IMR-90 (cell line): Measurements from ENCODE around the gene PGPEP1. TPM values are rescaled to one million over a fixed set of nuclear protein-coding genes. Genes with fewer than 3 reads are reported as not detected.
A peak's percentile ranks its signal among the peaks of the same experiment; 100 is the strongest.

ENCODE experiments used
- ATAC-seq: fragments of 200-7000 bp; cut with Tn5 transposase; 2 replicates; pipeline ENCODE4 v1.9.1; 2020; ENCODE audit warnings: low read depth, mild to moderate bottlenecking, moderate library complexity
- BruUV-seq: library from RNA; stranded (reverse); fragments of 400-500 nt; replicated peaks from 2 replicates; lab custom pipeline; 2021; lab: Mats Ljungman, UMichigan
- CTCF ChIA-PET: fragments of 300-600 bp; formaldehyde crosslinking; extraction: SDS; loops from one replicate; lab custom pipeline; 2021; ENCODE audit warnings: antibody characterized with exemption; lab: Yijun Ruan, JAX
- POLR2A ChIA-PET: fragments of 300-600 bp; sonication (Branson Sonifier 250); formaldehyde crosslinking; loops from one replicate; lab custom pipeline; 2022; ENCODE audit warnings: antibody characterized with exemption; ENCODE audit not compliant: unreplicated experiment; lab: Charles Lee
- DNase-seq: peaks from one replicate; pipeline ENCODE4 v3.0.0; 2013
- H2AFZ ChIP-seq: replicated peaks from 2 replicates; pipeline ENCODE3; 2013; ENCODE audit warnings: low read length, mild to moderate bottlenecking; ENCODE audit not compliant: poor library complexity
- H2AK5ac ChIP-seq: 2 replicates; pipeline ENCODE4 v1.6.1; 2013; ENCODE audit warnings: low read depth, low read length, inconsistent platforms
- H2AK9ac ChIP-seq: replicated peaks from 2 replicates; pipeline ENCODE3; 2013; ENCODE audit warnings: mild to moderate bottlenecking, low read depth, low read length, moderate library complexity; ENCODE audit not compliant: poor library complexity
- H2BK120ac ChIP-seq: 2 replicates; pipeline ENCODE4 v1.6.1; 2013; ENCODE audit warnings: low read depth, low read length, inconsistent platforms
- H2BK15ac ChIP-seq: 3 replicates; pipeline ENCODE4 v1.6.1; 2013; ENCODE audit warnings: low read depth, low read length, inconsistent platforms
- H2BK20ac ChIP-seq: 2 replicates; pipeline ENCODE4 v1.6.1; 2013; ENCODE audit warnings: low read depth, mild to moderate bottlenecking, inconsistent platforms, low read length, moderate library complexity
- H2BK5ac ChIP-seq: 2 replicates; pipeline ENCODE4 v1.6.1; 2013; ENCODE audit warnings: mild to moderate bottlenecking, low read depth, low read length, inconsistent platforms; ENCODE audit not compliant: poor library complexity, severe bottlenecking
- H3K14ac ChIP-seq: replicated peaks from 2 replicates; pipeline ENCODE4 v1.6.1; 2013; ENCODE audit warnings: low read depth, low read length, inconsistent platforms
- H3K18ac ChIP-seq: 2 replicates; pipeline ENCODE4 v1.6.1; 2013; ENCODE audit warnings: low read depth, low read length, control low read depth
- H3K23ac ChIP-seq: 2 replicates; pipeline ENCODE4 v1.6.1; 2013; ENCODE audit warnings: low read depth, low read length, inconsistent platforms
- H3K27ac ChIP-seq: 2 replicates; pipeline ENCODE4 v1.5.1; 2013; ENCODE audit warnings: mild to moderate bottlenecking, control low read depth, low read length; ENCODE audit not compliant: insufficient read depth
- H3K27me3 ChIP-seq: 2 replicates; pipeline ENCODE4 v1.6.1; 2013; ENCODE audit warnings: low read length; ENCODE audit not compliant: control insufficient read depth, insufficient read depth
- H3K36me3 ChIP-seq: 2 replicates; pipeline ENCODE4 v1.6.1; 2013; ENCODE audit warnings: low read length, mixed read lengths; ENCODE audit not compliant: control insufficient read depth, insufficient read depth
- H3K4ac ChIP-seq: 2 replicates; pipeline ENCODE4 v1.6.1; 2013; ENCODE audit warnings: low read depth, low read length, inconsistent platforms
- H3K4me1 ChIP-seq: 2 replicates; pipeline ENCODE4 v1.6.1; 2013; ENCODE audit warnings: low read length, mixed read lengths; ENCODE audit not compliant: control insufficient read depth, insufficient read depth
- H3K4me2 ChIP-seq: 2 replicates; pipeline ENCODE4 v1.6.1; 2013; ENCODE audit warnings: low read depth, mild to moderate bottlenecking, control low read depth, low read length, moderate library complexity
- H3K4me3 ChIP-seq: 2 replicates; pipeline ENCODE4 v1.5.1; 2013; ENCODE audit warnings: low read depth, mild to moderate bottlenecking, control low read depth, low read length, moderate library complexity; ENCODE audit not compliant: insufficient read depth
- H3K56ac ChIP-seq: 2 replicates; pipeline ENCODE4 v1.6.1; 2013; ENCODE audit warnings: low read length, inconsistent platforms; ENCODE audit not compliant: insufficient read depth; ENCODE audit errors: extremely low read depth
- H3K79me1 ChIP-seq, 2 experiments: 2 replicates each; pipeline ENCODE4 v1.6.1; 2013; ENCODE audit warnings: low read length in 2 of 2, inconsistent platforms in 1 of 2, low read depth in 1 of 2
- H3K9ac ChIP-seq: 2 replicates; pipeline ENCODE4 v1.6.1; 2013; ENCODE audit warnings: low read depth, low read length, control low read depth
- H3K9me1 ChIP-seq: 2 replicates; pipeline ENCODE4 v1.6.1; 2013; ENCODE audit warnings: low read length, inconsistent platforms; ENCODE audit not compliant: insufficient read depth
- H3K9me3 ChIP-seq: 2 replicates; pipeline ENCODE4 v1.6.1; 2013; ENCODE audit warnings: low read length; ENCODE audit not compliant: control insufficient read depth, insufficient read depth
- H4K20me1 ChIP-seq: 2 replicates; pipeline ENCODE4 v1.6.1; 2013; ENCODE audit warnings: low read length, inconsistent platforms; ENCODE audit not compliant: insufficient read depth
- H4K5ac ChIP-seq: 2 replicates; pipeline ENCODE4 v1.6.1; 2013; ENCODE audit warnings: mild to moderate bottlenecking, low read depth, low read length, control low read depth
- H4K8ac ChIP-seq, 2 experiments: 2 replicates each; pipeline ENCODE4 v1.6.1; 2013; ENCODE audit warnings: low read depth in 2 of 2, low read length in 2 of 2, control low read depth in 1 of 2, inconsistent platforms in 1 of 2
- H4K91ac ChIP-seq: 2 replicates; pipeline ENCODE4 v1.6.1; 2013; ENCODE audit warnings: low read depth, low read length, inconsistent platforms; ENCODE audit not compliant: insufficient read depth
- CEBPB ChIP-seq: IDR thresholded peaks from 2 replicates; pipeline ENCODE4 v1.6.1; 2012; ENCODE audit warnings: low read depth, low read length, improper control_type of control experiment
- CHD1 ChIP-seq: IDR thresholded peaks from 2 replicates; pipeline ENCODE4 v1.6.1; 2012; ENCODE audit warnings: low read depth, low read length, improper control_type of control experiment
- CTCF ChIP-seq: conservative IDR thresholded peaks from 2 replicates; pipeline ENCODE4 v1.5.1; 2012; ENCODE audit warnings: mild to moderate bottlenecking, low read depth, low read length, improper control_type of control experiment
- MAFK ChIP-seq: IDR thresholded peaks from 2 replicates; pipeline ENCODE4 v1.6.1; 2012; ENCODE audit warnings: low read depth, low read length, improper control_type of control experiment
- MAZ ChIP-seq: IDR thresholded peaks from 2 replicates; pipeline ENCODE4 v1.6.1; 2012; ENCODE audit warnings: low read depth, mild to moderate bottlenecking, low read length, improper control_type of control experiment, moderate library complexity, borderline replicate concordance
- MXI1 ChIP-seq: IDR thresholded peaks from 2 replicates; pipeline ENCODE4 v1.6.1; 2012; ENCODE audit warnings: low read depth, mild to moderate bottlenecking, low read length, moderate library complexity, borderline replicate concordance
- NFE2L2 ChIP-seq: fragments of 150-350 bp; IDR thresholded peaks from 2 replicates; pipeline ENCODE4 v1.6.1; 2016; ENCODE audit warnings: low read depth, mild to moderate bottlenecking, low read length
- RCOR1 ChIP-seq: IDR thresholded peaks from 2 replicates; pipeline ENCODE4 v1.6.1; 2012; ENCODE audit warnings: mild to moderate bottlenecking, low read length, improper control_type of control experiment; ENCODE audit not compliant: insufficient replicate concordance
- RFX5 ChIP-seq: IDR thresholded peaks from 2 replicates; pipeline ENCODE4 v1.8.0; 2012; ENCODE audit warnings: low read depth, mild to moderate bottlenecking, low read length, moderate library complexity
- SMC3 ChIP-seq: fragments of 150-350 bp; IDR thresholded peaks from 2 replicates; pipeline ENCODE4 v1.6.1; 2016; ENCODE audit warnings: low read depth, mild to moderate bottlenecking, antibody characterized with exemption, low read length, moderate library complexity
- WGBS, 2 experiments: methylation state at CpG; one replicate each; pipeline versions ENCODE4 v1.1.5 to v1.1.7; 2013; ENCODE audit warnings: missing lambda C conversion rate in 2 of 2; ENCODE audit not compliant: insufficient read length in 1 of 2; ENCODE audit errors: extremely low coverage in 2 of 2; 5-methylcytosine and 5-hydroxymethylcytosine counted together
- dilution Hi-C: fragments of 300-500 bp; cut with HindIII; formaldehyde crosslinking; loops from one replicate; pipeline ENCODE4 v1.14.3; 2018; ENCODE audit warnings: low sequenced_read_pairs; ENCODE audit not compliant: unreplicated experiment
- in situ Hi-C: fragments of 300-500 bp; cut with MboI; formaldehyde crosslinking; loops from 3 replicates; pipeline ENCODE4 v1.14.3; 2019; ENCODE audit warnings: low sequenced_read_pairs, inconsistent platforms, mixed read lengths
- intact Hi-C: fragments of 100-400 bp; cut with micrococcal nuclease; formaldehyde crosslinking; loops from 2 replicates; pipeline ENCODE4 v1.10.0; 2022
- polyA plus RNA-seq, 3 experiments: library from polyadenylated mRNA; depleted of rRNA; stranded (reverse); fragments of >200 nt; gene quantifications; 2 replicates each; pipeline ENCODE4 v1.2.3, GENCODE V29; 2012; ENCODE audit warnings: low replicate concordance in 1 of 3
- total RNA-seq: library from RNA; depleted of rRNA; stranded (reverse); fragments of >200 nt; gene quantifications from 2 replicates; pipeline ENCODE4 v1.2.3, GENCODE V29; 2012

Gene PGPEP1
- total and polyA plus RNA-seq, 2 of the 4 experiments (the other 2 are of a cell fraction): 11.8 to 14.3 TPM

GRCh38 chr19:18364826-18365528 lies 24.6 kb downstream of the PGPEP1 start (continued):
- TF ChIP-seq MAZ (peak; percentile 52; the same call in 1 of the 2 replicates), NFE2L2 (no peak)

- peaks cover 0 to 28% of the 10 kb centered on the region in 2 experiments; a peak in 2 of 4 replicates for H3K79me1 ChIP-seq
- H3K9me1 ChIP-seq: peaks cover 9% of the 10 kb centered on the region
- H2BK15ac ChIP-seq: peak overlapping the region; percentile 6; the same call in 2 of the 3 replicates
- peak overlapping the region; percentile 95 for H3K18ac ChIP-seq
- H3K4ac ChIP-seq: peak overlapping the region; percentile 98
- H3K9me3 ChIP-seq: no peaks in the 10 kb centered on the region
- peaks cover 13% of the 10 kb centered on the region for H3K36me3 ChIP-seq
- H4K91ac ChIP-seq: peak overlapping the region; percentile 93
- no peaks in the 10 kb centered on the region for H4K20me1 ChIP-seq
- no peak overlapping the region for H3K4me2 ChIP-seq
- no peaks in the 10 kb centered on the region for H3K27me3 ChIP-seq
- no peak overlapping the region for H3K4me3 ChIP-seq
- ChIA-PET CTCF (interaction anchor here (1.1 kb wide), 1 partner anchor 14 kb away, joined by 3 read pairs; no protein-coding TSS in a partner anchor), POLR2A (no interaction called here)
- BruUV-seq: no TSS peak
- dilution Hi-C loops: no loop called here
- no peak overlapping the region for H3K56ac ChIP-seq
- peaks cover 10% of the 10 kb centered on the region for H3K4me1 ChIP-seq
- peak overlapping the region; percentile 97 to 100; a peak in 3 of 4 replicates for H4K8ac ChIP-seq
- H2AK9ac ChIP-seq: peak overlapping the region; percentile 38
- peak overlapping the region; percentile 62 for H4K5ac ChIP-seq
- peak overlapping the region; percentile 99 for H2BK5ac ChIP-seq
- WGBS, 2 experiments: no CpG with 5 or more reads among the region's 2 CpGs
- no peak for DNase-seq
- peak overlapping the region; percentile 97 for H3K14ac ChIP-seq
- intact Hi-C loops: no loop called here
- no peak overlapping the region for H2AFZ ChIP-seq
- peak overlapping the region; percentile 98 for H2BK120ac ChIP-seq
- peak overlapping the region; percentile 93; the same call in 1 of the 2 replicates for H3K23ac ChIP-seq
- in situ Hi-C loops: no loop called here
- ATAC-seq: no peak
- peak overlapping the region; percentile 99 for H2AK5ac ChIP-seq
- peak overlapping the region; percentile 96; the same call in 1 of the 2 replicates for H3K27ac ChIP-seq
- TF ChIP-seq CTCF: no peak
- no peak for TF ChIP-seq MXI1
- no peak for TF ChIP-seq CEBPB
- no peak for TF ChIP-seq RCOR1
- no peak for TF ChIP-seq CHD1
- TF ChIP-seq RFX5: no peak
- TF ChIP-seq SMC3: no peak
- no peak for TF ChIP-seq MAFK
- H2BK20ac ChIP-seq: peak overlapping the region; percentile 100
- no peak overlapping the region for H3K9ac ChIP-seq
Observed at GRCh38 chr19:18366021-18366435, 25.6 kb downstream of the PGPEP1 start.
